GM12874 (cell line): ENCODE data around the gene COX4I1.

Experiments used
- TF ChIP-seq, protein P1 (sequence below): IDR thresholded peaks from 2 replicates; pipeline ENCODE4 v1.5.1; 2011; ENCODE audit warnings: low read depth, mild to moderate bottlenecking, control low read depth, low read length, moderate library complexity; ENCODE audit not compliant: insufficient read depth

The COX4I1 gene

DNA sequence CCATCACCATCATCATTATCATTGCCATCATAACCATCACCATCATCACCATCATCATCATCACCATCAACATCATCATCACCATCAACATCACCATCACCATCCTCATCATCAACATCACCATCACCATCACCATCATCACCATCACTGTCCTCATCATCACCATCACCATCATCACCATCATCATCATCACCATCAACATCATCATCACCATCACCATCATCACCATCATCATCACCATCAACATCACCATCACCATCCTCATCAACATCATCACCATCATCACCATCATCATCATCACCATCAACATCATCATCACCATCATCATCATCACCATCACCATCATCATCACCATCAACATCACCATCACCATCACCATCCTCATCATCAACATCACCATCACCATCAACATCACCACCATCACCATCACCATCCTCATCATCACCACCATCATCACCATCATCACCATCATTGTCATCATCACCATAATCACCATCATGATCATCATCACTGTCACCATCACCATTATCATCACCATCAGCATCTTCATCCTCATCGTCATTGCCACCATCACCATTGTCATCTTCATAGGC is 23.9 kb downstream of the COX4I1 start:
- TF ChIP-seq, protein P1, sequence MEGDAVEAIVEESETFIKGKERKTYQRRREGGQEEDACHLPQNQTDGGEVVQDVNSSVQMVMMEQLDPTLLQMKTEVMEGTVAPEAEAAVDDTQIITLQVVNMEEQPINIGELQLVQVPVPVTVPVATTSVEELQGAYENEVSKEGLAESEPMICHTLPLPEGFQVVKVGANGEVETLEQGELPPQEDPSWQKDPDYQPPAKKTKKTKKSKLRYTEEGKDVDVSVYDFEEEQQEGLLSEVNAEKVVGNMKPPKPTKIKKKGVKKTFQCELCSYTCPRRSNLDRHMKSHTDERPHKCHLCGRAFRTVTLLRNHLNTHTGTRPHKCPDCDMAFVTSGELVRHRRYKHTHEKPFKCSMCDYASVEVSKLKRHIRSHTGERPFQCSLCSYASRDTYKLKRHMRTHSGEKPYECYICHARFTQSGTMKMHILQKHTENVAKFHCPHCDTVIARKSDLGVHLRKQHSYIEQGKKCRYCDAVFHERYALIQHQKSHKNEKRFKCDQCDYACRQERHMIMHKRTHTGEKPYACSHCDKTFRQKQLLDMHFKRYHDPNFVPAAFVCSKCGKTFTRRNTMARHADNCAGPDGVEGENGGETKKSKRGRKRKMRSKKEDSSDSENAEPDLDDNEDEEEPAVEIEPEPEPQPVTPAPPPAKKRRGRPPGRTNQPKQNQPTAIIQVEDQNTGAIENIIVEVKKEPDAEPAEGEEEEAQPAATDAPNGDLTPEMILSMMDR, result no peak

- TF ChIP-seq, protein P1, result no peak
Observed at GRCh38 chr16:85824161-85825135, 25.0 kb downstream of the COX4I1 start.

- TF ChIP-seq, protein P1, result peak; percentile 37; the same call in 1 of the 2 replicates
Observed at GRCh38 chr16:85825326-85825725, 25.8 kb downstream of the COX4I1 start.

- TF ChIP-seq, protein P1, result no peak
Observed at GRCh38 chr16:85826686-85827247, 27.3 kb downstream of the COX4I1 start.

DNA sequence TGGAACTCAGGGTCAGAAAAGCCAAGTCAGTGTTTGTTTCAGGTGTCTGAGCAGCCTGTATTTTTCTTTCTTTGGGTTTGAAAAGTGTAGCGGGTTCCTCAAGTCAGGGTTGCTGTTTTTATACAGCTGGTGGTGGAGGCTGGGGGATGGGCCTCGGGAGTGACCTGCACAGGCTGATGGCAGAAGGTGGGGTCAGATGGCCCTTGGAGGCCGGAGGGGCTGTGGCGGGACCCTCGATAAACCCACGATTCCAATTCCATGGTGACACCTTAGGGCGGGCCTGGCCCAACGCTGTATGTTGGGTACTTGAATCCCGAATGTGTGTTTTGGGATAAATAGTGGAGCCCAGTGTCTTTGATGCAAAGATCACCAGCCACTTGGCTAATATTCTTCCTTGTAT is 28.7 kb downstream of the COX4I1 start:
- TF ChIP-seq, protein P1, result no peak

GRCh38 chr16:85829171-85829719 is 29.8 kb downstream of the COX4I1 start:
- TF ChIP-seq, protein P1, result no peak

GRCh38 chr16:85829751-85830445 is 30.4 kb downstream of the COX4I1 start:
- TF ChIP-seq, protein P1, result no peak
